HG03025 (cell line): ENCODE measurements around the gene NXPH1.
A peak's percentile ranks its signal among the peaks of the same experiment; 100 is the strongest.

Experiments used
- ATAC-seq: cut with Tn5 transposase; IDR thresholded peaks from one replicate; pipeline ENCODE4 v1.9.1; 2021; ENCODE audit warnings: mild to moderate bottlenecking, moderate library complexity; ENCODE audit not compliant: unreplicated experiment, low FRiP score

Gene NXPH1

GRCh38 chr7:8491544-8492489 lies 58.4 kb downstream of the NXPH1 start:
- no peak for ATAC-seq

- no peak for ATAC-seq
Observed at GRCh38 chr7:8499128-8499527, 65.7 kb downstream of the NXPH1 start.

- no peak for ATAC-seq
Observed at GRCh38 chr7:8500286-8500685, 66.9 kb downstream of the NXPH1 start.

GRCh38 chr7:8507566-8507965 lies 74.2 kb downstream of the NXPH1 start:
- ATAC-seq: no peak

GRCh38 chr7:8509621-8510020 lies 76.2 kb downstream of the NXPH1 start:
- ATAC-seq: no peak

GRCh38 chr7:8511855-8512254 lies 78.4 kb downstream of the NXPH1 start:
- ATAC-seq: no peak

- ATAC-seq: no peak
Observed at GRCh38 chr7:8514781-8515519, 81.5 kb downstream of the NXPH1 start.

GRCh38 chr7:8515640-8516185 lies 82.3 kb downstream of the NXPH1 start:
- no peak for ATAC-seq

- ATAC-seq: no peak
Observed at GRCh38 chr7:8516976-8517375, 83.6 kb downstream of the NXPH1 start.

- no peak for ATAC-seq
Observed at GRCh38 chr7:8528311-8528710, 94.9 kb downstream of the NXPH1 start.

- ATAC-seq: no peak
Observed at GRCh38 chr7:8531991-8532515, 98.6 kb downstream of the NXPH1 start.

GRCh38 chr7:8536431-8536830 lies 103.0 kb downstream of the NXPH1 start:
- peak; percentile 71 for ATAC-seq

GRCh38 chr7:8549046-8549445 lies 115.6 kb downstream of the NXPH1 start:
- ATAC-seq: no peak

GRCh38 chr7:8560501-8560900 lies 127.1 kb downstream of the NXPH1 start:
- no peak for ATAC-seq

GRCh38 chr7:8561449-8561848 lies 128.0 kb downstream of the NXPH1 start:
- no peak for ATAC-seq

- no peak for ATAC-seq
Observed at GRCh38 chr7:8564281-8564680, 130.9 kb downstream of the NXPH1 start.

- no peak for ATAC-seq
Observed at GRCh38 chr7:8566016-8566415, 132.6 kb downstream of the NXPH1 start.

- no peak for ATAC-seq
Observed at GRCh38 chr7:8567626-8568025, 134.2 kb downstream of the NXPH1 start.

- ATAC-seq: no peak
Observed at GRCh38 chr7:8579661-8580194, 146.3 kb downstream of the NXPH1 start.

- ATAC-seq: no peak
Observed at GRCh38 chr7:8581842-8582241, 148.4 kb downstream of the NXPH1 start.

- no peak for ATAC-seq
Observed at GRCh38 chr7:8582728-8583127, 149.3 kb downstream of the NXPH1 start.
